Stimulated activated CD4-positive, alpha-beta T cell treated with anti-CD3 and anti-CD28 coated beads, Interleukin-1b, Interleukin-23, amount 100 ng/mL, for 4 hours (primary cell): ENCODE data around the gene WASF3.
"Not testable (repeated sequence)": the region's sequence is repeated elsewhere in the genome, so short reads cannot be mapped to it uniquely, and the experiment has no call there.

Experiments used
- DNase-seq, 2 donors: peaks; one replicate each; pipeline ENCODE4 v3.0.0-alpha.2; 2020; ENCODE audit warnings: low read depth in 2 of 2

The WASF3 gene

GRCh38 chr13:26628706-26629105, 71.2 kb downstream of the WASF3 start:
- DNase-seq = no peak

GRCh38 chr13:26629260-26629825, 71.9 kb downstream of the WASF3 start:
- DNase-seq = no peak

GRCh38 chr13:26635634-26636033, 78.2 kb downstream of the WASF3 start:
- DNase-seq = not testable (repeated sequence)

GRCh38 chr13:26636073-26636472, 78.6 kb downstream of the WASF3 start:
- not testable (repeated sequence) for DNase-seq

GRCh38 chr13:26646603-26647002, 89.1 kb downstream of the WASF3 start:
- DNase-seq = no peak

- no peak for DNase-seq
These were observed 93.8 kb downstream of the WASF3 start for GRCh38 chr13:26651234-26651633.

- DNase-seq = no peak
These were observed 95.8 kb downstream of the WASF3 start for GRCh38 chr13:26653310-26653709.

GRCh38 chr13:26653842-26654241, 96.4 kb downstream of the WASF3 start:
- no peak for DNase-seq

GRCh38 chr13:26656919-26657318, 99.4 kb downstream of the WASF3 start:
- DNase-seq = no peak

- no peak for DNase-seq
These were observed 101.2 kb downstream of the WASF3 start for GRCh38 chr13:26658448-26659385.

- no peak for DNase-seq
These were observed 102.7 kb downstream of the WASF3 start for GRCh38 chr13:26660185-26660584.

- DNase-seq = no peak
These were observed 103.3 kb downstream of the WASF3 start for GRCh38 chr13:26660766-26661165.

GRCh38 chr13:26663791-26664190, 106.3 kb downstream of the WASF3 start:
- no peak for DNase-seq

GRCh38 chr13:26664286-26664685, 106.8 kb downstream of the WASF3 start:
- DNase-seq = no peak

- DNase-seq = no peak
These were observed 107.4 kb downstream of the WASF3 start for GRCh38 chr13:26664876-26665275.

- DNase-seq = no peak
These were observed 111.1 kb downstream of the WASF3 start for GRCh38 chr13:26668357-26669146.

- no peak for DNase-seq
These were observed 116.4 kb downstream of the WASF3 start for GRCh38 chr13:26673890-26674289.

GRCh38 chr13:26677156-26677555, 119.7 kb downstream of the WASF3 start:
- DNase-seq = no peak

GRCh38 chr13:26678330-26678729, 120.8 kb downstream of the WASF3 start:
- no peak for DNase-seq

GRCh38 chr13:26678796-26679195, 121.3 kb downstream of the WASF3 start:
- DNase-seq = no peak

GRCh38 chr13:26679411-26680122, 122.1 kb downstream of the WASF3 start:
- no peak for DNase-seq

- DNase-seq = no peak
These were observed 122.6 kb downstream of the WASF3 start for GRCh38 chr13:26680123-26680450.
